ENCODE results near the gene MIA.
"Not testable (repeated sequence)": the region's sequence is repeated elsewhere in the genome, so short reads cannot be mapped to it uniquely, and the experiment has no call there.

- TF ChIP-seq ZNF416 (tag by site-specific recombination; IDR thresholded peaks at IDR 0.05); ZNF777 (tag by site-specific recombination; IDR thresholded peaks at IDR 0.05; ENCODE audit: borderline replicate concordance); ZNF140 (tag by site-specific recombination; IDR thresholded peaks at IDR 0.05); KLF9 (tag by site-specific recombination; IDR thresholded peaks at IDR 0.05; ENCODE audit: low read depth); ZNF558 (tag by site-specific recombination; IDR thresholded peaks at IDR 0.05); ZNF768 (tag by site-specific recombination; IDR thresholded peaks at IDR 0.05); ZNF549 (tag by site-specific recombination; IDR thresholded peaks at IDR 0.05); ZNF596 (tag by site-specific recombination; IDR thresholded peaks at IDR 0.05): not testable (repeated sequence)
- TF ChIP-seq, protein P1, sequence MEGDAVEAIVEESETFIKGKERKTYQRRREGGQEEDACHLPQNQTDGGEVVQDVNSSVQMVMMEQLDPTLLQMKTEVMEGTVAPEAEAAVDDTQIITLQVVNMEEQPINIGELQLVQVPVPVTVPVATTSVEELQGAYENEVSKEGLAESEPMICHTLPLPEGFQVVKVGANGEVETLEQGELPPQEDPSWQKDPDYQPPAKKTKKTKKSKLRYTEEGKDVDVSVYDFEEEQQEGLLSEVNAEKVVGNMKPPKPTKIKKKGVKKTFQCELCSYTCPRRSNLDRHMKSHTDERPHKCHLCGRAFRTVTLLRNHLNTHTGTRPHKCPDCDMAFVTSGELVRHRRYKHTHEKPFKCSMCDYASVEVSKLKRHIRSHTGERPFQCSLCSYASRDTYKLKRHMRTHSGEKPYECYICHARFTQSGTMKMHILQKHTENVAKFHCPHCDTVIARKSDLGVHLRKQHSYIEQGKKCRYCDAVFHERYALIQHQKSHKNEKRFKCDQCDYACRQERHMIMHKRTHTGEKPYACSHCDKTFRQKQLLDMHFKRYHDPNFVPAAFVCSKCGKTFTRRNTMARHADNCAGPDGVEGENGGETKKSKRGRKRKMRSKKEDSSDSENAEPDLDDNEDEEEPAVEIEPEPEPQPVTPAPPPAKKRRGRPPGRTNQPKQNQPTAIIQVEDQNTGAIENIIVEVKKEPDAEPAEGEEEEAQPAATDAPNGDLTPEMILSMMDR (tag by site-specific recombination; IDR thresholded peaks at IDR 0.05), result not testable (repeated sequence)
- TF ChIP-seq, protein P2, sequence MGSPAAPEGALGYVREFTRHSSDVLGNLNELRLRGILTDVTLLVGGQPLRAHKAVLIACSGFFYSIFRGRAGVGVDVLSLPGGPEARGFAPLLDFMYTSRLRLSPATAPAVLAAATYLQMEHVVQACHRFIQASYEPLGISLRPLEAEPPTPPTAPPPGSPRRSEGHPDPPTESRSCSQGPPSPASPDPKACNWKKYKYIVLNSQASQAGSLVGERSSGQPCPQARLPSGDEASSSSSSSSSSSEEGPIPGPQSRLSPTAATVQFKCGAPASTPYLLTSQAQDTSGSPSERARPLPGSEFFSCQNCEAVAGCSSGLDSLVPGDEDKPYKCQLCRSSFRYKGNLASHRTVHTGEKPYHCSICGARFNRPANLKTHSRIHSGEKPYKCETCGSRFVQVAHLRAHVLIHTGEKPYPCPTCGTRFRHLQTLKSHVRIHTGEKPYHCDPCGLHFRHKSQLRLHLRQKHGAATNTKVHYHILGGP (tag by site-specific recombination; IDR thresholded peaks at IDR 0.05), result not testable (repeated sequence)
- TF ChIP-seq, protein P3, sequence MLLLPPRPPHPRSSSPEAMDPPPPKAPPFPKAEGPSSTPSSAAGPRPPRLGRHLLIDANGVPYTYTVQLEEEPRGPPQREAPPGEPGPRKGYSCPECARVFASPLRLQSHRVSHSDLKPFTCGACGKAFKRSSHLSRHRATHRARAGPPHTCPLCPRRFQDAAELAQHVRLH (tag by site-specific recombination; IDR thresholded peaks at IDR 0.05), result not testable (repeated sequence)
- TF ChIP-seq, protein P4, sequence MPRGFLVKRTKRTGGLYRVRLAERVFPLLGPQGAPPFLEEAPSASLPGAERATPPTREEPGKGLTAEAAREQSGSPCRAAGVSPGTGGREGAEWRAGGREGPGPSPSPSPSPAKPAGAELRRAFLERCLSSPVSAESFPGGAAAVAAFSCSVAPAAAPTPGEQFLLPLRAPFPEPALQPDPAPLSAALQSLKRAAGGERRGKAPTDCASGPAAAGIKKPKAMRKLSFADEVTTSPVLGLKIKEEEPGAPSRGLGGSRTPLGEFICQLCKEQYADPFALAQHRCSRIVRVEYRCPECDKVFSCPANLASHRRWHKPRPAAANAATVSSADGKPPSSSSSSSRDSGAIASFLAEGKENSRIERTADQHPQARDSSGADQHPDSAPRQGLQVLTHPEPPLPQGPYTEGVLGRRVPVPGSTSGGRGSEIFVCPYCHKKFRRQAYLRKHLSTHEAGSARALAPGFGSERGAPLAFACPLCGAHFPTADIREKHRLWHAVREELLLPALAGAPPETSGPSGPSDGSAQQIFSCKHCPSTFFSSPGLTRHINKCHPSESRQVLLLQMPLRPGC (tag by site-specific recombination; IDR thresholded peaks at IDR 0.05), result not testable (repeated sequence)
- TF ChIP-seq, protein P5, sequence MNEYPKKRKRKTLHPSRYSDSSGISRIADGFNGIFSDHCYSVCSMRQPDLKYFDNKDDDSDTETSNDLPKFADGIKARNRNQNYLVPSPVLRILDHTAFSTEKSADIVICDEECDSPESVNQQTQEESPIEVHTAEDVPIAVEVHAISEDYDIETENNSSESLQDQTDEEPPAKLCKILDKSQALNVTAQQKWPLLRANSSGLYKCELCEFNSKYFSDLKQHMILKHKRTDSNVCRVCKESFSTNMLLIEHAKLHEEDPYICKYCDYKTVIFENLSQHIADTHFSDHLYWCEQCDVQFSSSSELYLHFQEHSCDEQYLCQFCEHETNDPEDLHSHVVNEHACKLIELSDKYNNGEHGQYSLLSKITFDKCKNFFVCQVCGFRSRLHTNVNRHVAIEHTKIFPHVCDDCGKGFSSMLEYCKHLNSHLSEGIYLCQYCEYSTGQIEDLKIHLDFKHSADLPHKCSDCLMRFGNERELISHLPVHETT (tag by site-specific recombination; IDR thresholded peaks at IDR 0.05), result not testable (repeated sequence)
- TF ChIP-seq, protein P6, sequence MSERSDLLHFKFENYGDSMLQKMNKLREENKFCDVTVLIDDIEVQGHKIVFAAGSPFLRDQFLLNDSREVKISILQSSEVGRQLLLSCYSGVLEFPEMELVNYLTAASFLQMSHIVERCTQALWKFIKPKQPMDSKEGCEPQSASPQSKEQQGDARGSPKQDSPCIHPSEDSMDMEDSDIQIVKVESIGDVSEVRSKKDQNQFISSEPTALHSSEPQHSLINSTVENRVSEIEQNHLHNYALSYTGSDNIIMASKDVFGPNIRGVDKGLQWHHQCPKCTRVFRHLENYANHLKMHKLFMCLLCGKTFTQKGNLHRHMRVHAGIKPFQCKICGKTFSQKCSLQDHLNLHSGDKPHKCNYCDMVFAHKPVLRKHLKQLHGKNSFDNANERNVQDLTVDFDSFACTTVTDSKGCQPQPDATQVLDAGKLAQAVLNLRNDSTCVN (tag by site-specific recombination; optimal IDR thresholded peaks at IDR 0.05), result not testable (repeated sequence)
Measured at GRCh38 chr19:40822704-40823553, 47.6 kb downstream of the MIA start.
